Colonic mucosa (tissue), 4 donors: ENCODE data around the gene CSMD2. TPM values are rescaled to one million over a fixed set of nuclear protein-coding genes. Genes with fewer than 3 reads are reported as not detected.

Experiments
- DNase-seq: peaks from one replicate; pipeline ENCODE4 v3.0.0-alpha.2; 2020
- H3K27ac ChIP-seq: fragments of 200-600 bp; one replicate; pipeline ENCODE4 v1.8.0; 2021
- H3K27me3 ChIP-seq: fragments of 200-600 bp; one replicate; pipeline ENCODE4 v1.8.0; 2021
- H3K36me3 ChIP-seq: fragments of 200-600 bp; one replicate; pipeline ENCODE4 v1.8.0; 2021
- H3K4me1 ChIP-seq: fragments of 200-600 bp; one replicate; pipeline ENCODE4 v1.8.0; 2021; ENCODE audit warnings: mild to moderate bottlenecking
- H3K4me3 ChIP-seq: fragments of 200-600 bp; one replicate; pipeline ENCODE4 v1.8.0; 2021
- H3K9ac ChIP-seq, 2 donors: one replicate each; pipeline ENCODE4 v1.7.0; 2013; ENCODE audit warnings: control low read depth in 2 of 2, low read depth in 2 of 2, low read length in 2 of 2
- H3K9me3 ChIP-seq: fragments of 200-600 bp; one replicate; pipeline ENCODE4 v1.8.0; 2021
- intact Hi-C: fragments of 100-400 bp; cut with DNase I; formaldehyde crosslinking; loops from one replicate; pipeline ENCODE4 v1.14.1; 2022
- total RNA-seq, 2 donors: library from RNA; stranded (reverse); fragmentation: NEBNext Ultra II Directional in 1 of 2; extraction: Animal tissue kit (Norgen Biotek cat#: 25700) in 1 of 2; gene quantifications; one replicate each; pipeline ENCODE4 v1.2.1, GENCODE V29; 2021
- TF ChIP-seq, protein P1 (sequence below): fragments of 200-600 bp; IDR thresholded peaks from one replicate; pipeline ENCODE4 v1.8.0; 2022; ENCODE audit warnings: antibody characterized with exemption, mild to moderate bottlenecking
- donor health status: healthy.
- donor health status: DM: no; HTN: no; CAD: no.
- donor health status: DM: no; HTN: no; CAD: no.

The CSMD2 gene
- total RNA-seq, 2 donors from 2014 or later: 0.05 to 0.10 TPM

DNA sequence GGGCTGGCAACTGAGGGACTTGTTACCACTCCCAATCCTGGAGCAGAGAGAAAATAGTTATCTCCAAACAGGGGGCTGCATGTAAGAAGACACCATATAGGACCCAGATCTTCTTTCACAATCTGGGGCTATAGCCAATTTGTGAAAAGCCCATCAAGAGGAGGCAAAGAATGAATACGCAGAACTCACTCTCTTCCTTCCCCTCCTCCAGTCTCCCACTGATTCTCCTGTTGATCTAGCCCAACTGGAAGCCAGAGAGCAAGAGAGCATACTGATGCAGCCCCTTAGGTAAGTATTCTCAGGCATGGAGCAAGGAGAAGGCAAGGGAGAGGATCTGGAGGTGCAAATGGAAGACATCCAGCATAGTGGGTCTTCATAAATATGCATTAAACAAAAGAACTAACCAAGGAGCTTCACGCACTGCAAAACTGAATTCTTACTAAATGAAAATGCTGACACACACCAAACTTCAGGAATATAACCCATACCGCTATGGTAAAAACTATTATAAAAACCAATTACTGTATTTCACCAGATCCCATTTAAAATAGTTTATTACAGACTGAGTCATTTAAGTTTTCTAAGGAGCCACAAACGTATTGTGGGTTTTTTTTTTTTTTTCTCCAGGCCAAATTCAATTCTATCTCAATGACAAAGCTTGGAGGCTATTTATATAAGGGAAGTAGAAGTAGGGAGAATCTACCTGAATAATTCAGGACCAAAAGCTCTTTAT is 316.7 kb downstream of the CSMD2 start:
- Histone ChIP-seq H3K9me3 (no peaks in the 10 kb centered on the region), H3K9ac (no peak overlapping the region), H3K4me1 (no peaks in the 10 kb centered on the region), H3K27me3 (no peaks in the 10 kb centered on the region), H3K36me3 (no peaks in the 10 kb centered on the region), H3K27ac (no peak overlapping the region), H3K4me3 (no peak overlapping the region)
- intact Hi-C loops: no loop called here
- TF ChIP-seq, protein P1, sequence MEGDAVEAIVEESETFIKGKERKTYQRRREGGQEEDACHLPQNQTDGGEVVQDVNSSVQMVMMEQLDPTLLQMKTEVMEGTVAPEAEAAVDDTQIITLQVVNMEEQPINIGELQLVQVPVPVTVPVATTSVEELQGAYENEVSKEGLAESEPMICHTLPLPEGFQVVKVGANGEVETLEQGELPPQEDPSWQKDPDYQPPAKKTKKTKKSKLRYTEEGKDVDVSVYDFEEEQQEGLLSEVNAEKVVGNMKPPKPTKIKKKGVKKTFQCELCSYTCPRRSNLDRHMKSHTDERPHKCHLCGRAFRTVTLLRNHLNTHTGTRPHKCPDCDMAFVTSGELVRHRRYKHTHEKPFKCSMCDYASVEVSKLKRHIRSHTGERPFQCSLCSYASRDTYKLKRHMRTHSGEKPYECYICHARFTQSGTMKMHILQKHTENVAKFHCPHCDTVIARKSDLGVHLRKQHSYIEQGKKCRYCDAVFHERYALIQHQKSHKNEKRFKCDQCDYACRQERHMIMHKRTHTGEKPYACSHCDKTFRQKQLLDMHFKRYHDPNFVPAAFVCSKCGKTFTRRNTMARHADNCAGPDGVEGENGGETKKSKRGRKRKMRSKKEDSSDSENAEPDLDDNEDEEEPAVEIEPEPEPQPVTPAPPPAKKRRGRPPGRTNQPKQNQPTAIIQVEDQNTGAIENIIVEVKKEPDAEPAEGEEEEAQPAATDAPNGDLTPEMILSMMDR: no peak
- DNase-seq: no peak

DNA sequence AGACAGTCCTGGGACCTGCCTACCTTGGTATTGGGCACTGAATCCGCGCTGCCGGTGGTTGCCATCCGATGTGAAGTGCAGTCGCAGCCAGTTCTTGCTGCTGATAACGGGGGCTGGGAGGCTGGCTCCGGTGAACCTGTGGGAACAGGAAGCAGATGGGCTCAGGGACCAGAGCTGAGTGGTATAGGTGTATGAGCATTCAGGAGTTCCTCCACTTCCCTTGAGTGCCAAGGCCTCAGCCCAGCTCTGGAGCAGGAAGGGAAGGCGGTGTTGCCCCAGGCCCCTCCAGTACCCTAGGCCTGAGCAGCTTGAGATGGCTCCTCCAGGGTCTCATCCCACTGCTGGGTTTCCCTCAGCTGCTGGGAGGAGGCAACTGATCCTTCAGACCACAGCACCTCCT is 318.2 kb downstream of the CSMD2 start:
- DNase-seq: no peak
- no peaks in the 10 kb centered on the region for H3K27me3 ChIP-seq
- H3K9ac ChIP-seq: no peak overlapping the region
- H3K4me3 ChIP-seq: no peak overlapping the region
- no peak overlapping the region for H3K27ac ChIP-seq
- no peaks in the 10 kb centered on the region for H3K9me3 ChIP-seq
- TF ChIP-seq, protein P1: no peak
- no peaks in the 10 kb centered on the region for H3K36me3 ChIP-seq
- intact Hi-C loops: no loop called here
- no peaks in the 10 kb centered on the region for H3K4me1 ChIP-seq

DNA sequence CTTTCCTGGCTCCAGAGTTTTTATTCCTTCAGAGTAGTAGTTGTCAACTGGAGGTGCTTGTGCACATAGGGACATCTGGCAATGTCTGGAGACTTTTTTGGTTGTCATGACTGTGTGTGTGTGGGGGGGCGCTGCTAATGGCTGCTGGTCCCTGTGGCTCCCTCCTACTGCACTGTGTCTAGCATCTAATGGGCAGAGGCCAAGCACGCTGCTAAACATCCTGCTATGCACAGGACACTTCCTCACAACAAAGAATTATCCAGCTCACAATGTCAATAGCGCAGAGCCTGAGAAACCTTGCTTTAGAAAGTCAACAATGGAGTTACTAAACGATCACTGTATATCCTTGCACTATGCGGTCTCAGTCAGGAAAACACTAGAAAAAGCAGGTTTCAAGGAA is 320.9 kb downstream of the CSMD2 start:
- no peak for DNase-seq
- Histone ChIP-seq H3K4me3 (no peak overlapping the region), H3K9ac (no peak overlapping the region), H3K4me1 (no peaks in the 10 kb centered on the region), H3K27ac (no peak overlapping the region), H3K36me3 (no peaks in the 10 kb centered on the region), H3K9me3 (no peaks in the 10 kb centered on the region), H3K27me3 (no peaks in the 10 kb centered on the region)
- TF ChIP-seq, protein P1: no peak
- intact Hi-C loops: no loop called here

DNA sequence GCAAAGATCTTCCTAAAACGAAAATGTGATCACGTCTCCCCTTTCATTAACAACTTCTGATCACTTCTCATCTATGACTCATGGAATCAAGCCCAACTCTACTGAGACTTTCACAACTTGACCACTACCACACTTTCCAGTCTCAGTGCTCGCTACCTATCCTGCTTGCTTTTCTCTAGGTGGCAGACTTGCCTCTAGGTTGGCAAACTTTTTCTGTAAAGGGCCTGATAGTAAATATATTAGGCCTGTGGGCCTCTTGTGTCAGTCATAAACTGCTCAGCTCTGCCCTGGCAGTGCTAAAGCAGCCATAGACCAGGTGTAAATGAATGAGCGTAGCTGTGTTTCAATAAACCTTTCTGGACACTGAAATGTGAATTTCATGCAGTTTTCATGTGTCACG is 322.7 kb downstream of the CSMD2 start:
- Histone ChIP-seq H3K36me3 (no peaks in the 10 kb centered on the region), H3K27ac (no peak overlapping the region), H3K4me1 (no peaks in the 10 kb centered on the region), H3K4me3 (no peak overlapping the region), H3K9me3 (no peaks in the 10 kb centered on the region), H3K27me3 (no peaks in the 10 kb centered on the region), H3K9ac (no peak overlapping the region)
- no peak for DNase-seq
- intact Hi-C loops: no loop called here
- TF ChIP-seq, protein P1: no peak

DNA sequence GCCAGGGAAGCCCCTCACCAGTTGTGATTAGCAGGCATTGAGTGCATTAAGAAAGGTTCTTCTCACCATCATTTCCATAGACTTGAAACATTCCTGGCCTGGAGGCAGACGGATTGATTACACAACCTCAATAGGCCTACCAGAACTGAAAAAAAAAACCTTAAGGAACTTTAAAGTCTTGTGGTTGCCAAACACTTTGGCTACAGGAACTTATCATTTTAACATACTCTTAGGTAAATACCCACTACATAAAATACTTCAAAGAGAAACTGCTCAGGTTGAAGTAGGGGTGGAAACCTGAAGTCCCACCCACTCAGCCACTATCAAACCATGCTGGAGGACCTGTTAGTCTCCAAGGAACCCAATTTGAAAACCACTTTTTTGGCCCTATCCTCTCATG is 323.5 kb downstream of the CSMD2 start:
- Histone ChIP-seq H3K9ac (no peak overlapping the region), H3K36me3 (no peaks in the 10 kb centered on the region), H3K9me3 (no peaks in the 10 kb centered on the region), H3K4me3 (no peak overlapping the region), H3K27ac (no peak overlapping the region), H3K27me3 (no peaks in the 10 kb centered on the region), H3K4me1 (no peaks in the 10 kb centered on the region)
- intact Hi-C loops: no loop called here
- TF ChIP-seq, protein P1: no peak
- no peak for DNase-seq
